Activated T-helper 2 cell treated with anti-CD3 and anti-CD28 coated beads, Interferon-gamma antibody, Interleukin-2, Interleukin-4, amounts not matched to agents 10 μg/mL and 5 μg/mL and 100 μg/mL, durations not matched to agents 14 hours and 24 hours and 36 hours (primary cell): Measurements from ENCODE around the gene LRIG1. TPM values are rescaled to one million over a fixed set of nuclear protein-coding genes. Genes with fewer than 3 reads are reported as not detected.

Experiments used
- DNase-seq: peaks from one replicate; pipeline ENCODE4 v3.0.0; 2021; ENCODE audit warnings: low spot score
- H3K27ac Mint-ChIP-seq: one replicate; pipeline ENCODE4 v1.8.0; 2021; ENCODE audit warnings: mixed read lengths
- H3K27me3 Mint-ChIP-seq: one replicate; pipeline ENCODE4 v1.8.0; 2021; ENCODE audit warnings: low read depth, mixed read lengths
- H3K36me3 Mint-ChIP-seq: one replicate; pipeline ENCODE4 v1.8.0; 2021; ENCODE audit warnings: low read depth, mixed read lengths
- H3K4me1 Mint-ChIP-seq: one replicate; pipeline ENCODE4 v1.8.0; 2021; ENCODE audit warnings: low read depth, mixed read lengths
- H3K4me3 Mint-ChIP-seq: one replicate; pipeline ENCODE4 v1.8.0; 2021; ENCODE audit warnings: low read depth, mild to moderate bottlenecking, moderate library complexity, mixed read lengths
- H3K9me3 Mint-ChIP-seq: one replicate; pipeline ENCODE4 v1.8.0; 2021; ENCODE audit warnings: mixed read lengths
- intact Hi-C: fragments of 100-400 bp; cut with micrococcal nuclease; formaldehyde crosslinking; loops from one replicate; pipeline ENCODE4 v1.15.1; 2023
- total RNA-seq: library from RNA; stranded (reverse); gene quantifications from 2 replicates; pipeline ENCODE4 v1.2.3, GENCODE V29; 2022

The LRIG1 gene
- total RNA-seq, 1 donor from 2014 or later = 42.5 TPM

GRCh38 chr3:66394753-66395249, 106.0 kb downstream of the LRIG1 start:
- DNase-seq = no peak
- Mint-ChIP-seq H3K4me1 (peaks cover 18% of the 10 kb centered on the region), H3K27me3 (no peaks in the 10 kb centered on the region), H3K9me3 (no peaks in the 10 kb centered on the region), H3K36me3 (peaks cover 86% of the 10 kb centered on the region), H3K4me3 (no peak overlapping the region), H3K27ac (peak overlapping the region; percentile 38)
- intact Hi-C loops = loop anchor here (5.0 kb wide), 1 partner anchor 118 kb away; no protein-coding TSS in a partner anchor

- H3K9me3 Mint-ChIP-seq = no peaks in the 10 kb centered on the region
- H3K4me3 Mint-ChIP-seq = peak overlapping the region; percentile 10
- H3K27me3 Mint-ChIP-seq = no peaks in the 10 kb centered on the region
- peak overlapping the region; percentile 74 for H3K27ac Mint-ChIP-seq
- H3K36me3 Mint-ChIP-seq = peaks cover 90% of the 10 kb centered on the region
- peaks cover 19% of the 10 kb centered on the region for H3K4me1 Mint-ChIP-seq
- intact Hi-C loops = loop anchor here (5.0 kb wide), 1 partner anchor 117 kb away; no protein-coding TSS in a partner anchor
- DNase-seq = peak; percentile 37
These were observed 106.6 kb downstream of the LRIG1 start for GRCh38 chr3:66394019-66394752.

GRCh38 chr3:66393333-66394005, 107.4 kb downstream of the LRIG1 start:
- no peak overlapping the region for H3K4me3 Mint-ChIP-seq
- intact Hi-C loops = loop anchor here (5.0 kb wide), 1 partner anchor 116 kb away; no protein-coding TSS in a partner anchor
- peaks cover 91% of the 10 kb centered on the region for H3K36me3 Mint-ChIP-seq

GRCh38 chr3:66392966-66393332, 107.9 kb downstream of the LRIG1 start:
- H3K27ac Mint-ChIP-seq = no peak overlapping the region
- no peaks in the 10 kb centered on the region for H3K9me3 Mint-ChIP-seq
- H3K4me1 Mint-ChIP-seq = peaks cover 23% of the 10 kb centered on the region
- H3K27me3 Mint-ChIP-seq = no peaks in the 10 kb centered on the region
- intact Hi-C loops = loop anchor here (5.0 kb wide), 1 partner anchor 116 kb away; no protein-coding TSS in a partner anchor
- DNase-seq = no peak
- no peak overlapping the region for H3K4me3 Mint-ChIP-seq
- H3K36me3 Mint-ChIP-seq = peaks cover 91% of the 10 kb centered on the region

More at GRCh38 chr3:66393333-66394005, 107.4 kb downstream of the LRIG1 start:
- Mint-ChIP-seq H3K27ac (peak overlapping the region; percentile 74), H3K9me3 (no peaks in the 10 kb centered on the region), H3K4me1 (peaks cover 19% of the 10 kb centered on the region), H3K27me3 (no peaks in the 10 kb centered on the region)
- no peak for DNase-seq

GRCh38 chr3:66392512-66392911, 108.3 kb downstream of the LRIG1 start:
- Mint-ChIP-seq H3K36me3 (peaks cover 87% of the 10 kb centered on the region), H3K4me3 (no peak overlapping the region), H3K4me1 (peaks cover 23% of the 10 kb centered on the region), H3K9me3 (no peaks in the 10 kb centered on the region), H3K27me3 (no peaks in the 10 kb centered on the region), H3K27ac (no peak overlapping the region)
- intact Hi-C loops = loop anchor here (5.0 kb wide), 1 partner anchor 115 kb away; no protein-coding TSS in a partner anchor
- no peak for DNase-seq

- peaks cover 21% of the 10 kb centered on the region for H3K4me1 Mint-ChIP-seq
- H3K9me3 Mint-ChIP-seq = no peaks in the 10 kb centered on the region
- no peak for DNase-seq
- H3K27ac Mint-ChIP-seq = no peak overlapping the region
- H3K4me3 Mint-ChIP-seq = no peak overlapping the region
- intact Hi-C loops = loop anchor here (5.0 kb wide), 1 partner anchor 113 kb away; no protein-coding TSS in a partner anchor
- H3K27me3 Mint-ChIP-seq = no peaks in the 10 kb centered on the region
- H3K36me3 Mint-ChIP-seq = peaks cover 92% of the 10 kb centered on the region
These were observed 110.8 kb downstream of the LRIG1 start for GRCh38 chr3:66390013-66390412.

GRCh38 chr3:66386925-66387650, 113.7 kb downstream of the LRIG1 start:
- intact Hi-C loops = no loop called here
- Mint-ChIP-seq H3K4me3 (no peak overlapping the region), H3K4me1 (peaks cover 5% of the 10 kb centered on the region), H3K36me3 (peaks cover 92% of the 10 kb centered on the region), H3K27ac (peak overlapping the region; percentile 42), H3K27me3 (no peaks in the 10 kb centered on the region), H3K9me3 (no peaks in the 10 kb centered on the region)
- no peak for DNase-seq

GRCh38 chr3:66386011-66386924, 114.6 kb downstream of the LRIG1 start:
- H3K4me1 Mint-ChIP-seq = peaks cover 5% of the 10 kb centered on the region
- intact Hi-C loops = no loop called here
- peaks cover 91% of the 10 kb centered on the region for H3K36me3 Mint-ChIP-seq
- no peak overlapping the region for H3K27ac Mint-ChIP-seq
- DNase-seq = no peak
- no peak overlapping the region for H3K4me3 Mint-ChIP-seq
- H3K27me3 Mint-ChIP-seq = no peaks in the 10 kb centered on the region
- H3K9me3 Mint-ChIP-seq = no peaks in the 10 kb centered on the region

- Mint-ChIP-seq H3K36me3 (peaks cover 92% of the 10 kb centered on the region), H3K9me3 (no peaks in the 10 kb centered on the region), H3K27me3 (no peaks in the 10 kb centered on the region)
These were observed 115.8 kb downstream of the LRIG1 start for GRCh38 chr3:66385066-66385465.

GRCh38 chr3:66383998-66384745, 116.7 kb downstream of the LRIG1 start:
- intact Hi-C loops = no loop called here
- H3K36me3 Mint-ChIP-seq = peaks cover 92% of the 10 kb centered on the region
- H3K4me1 Mint-ChIP-seq = peaks cover 7% of the 10 kb centered on the region
- no peak for DNase-seq
- H3K4me3 Mint-ChIP-seq = no peak overlapping the region
- H3K27ac Mint-ChIP-seq = no peak overlapping the region
- no peaks in the 10 kb centered on the region for H3K9me3 Mint-ChIP-seq
- no peaks in the 10 kb centered on the region for H3K27me3 Mint-ChIP-seq

More at GRCh38 chr3:66385066-66385465, 115.8 kb downstream of the LRIG1 start:
- H3K27ac Mint-ChIP-seq = no peak overlapping the region
- intact Hi-C loops = no loop called here
- DNase-seq = no peak
- peaks cover 5% of the 10 kb centered on the region for H3K4me1 Mint-ChIP-seq
- no peak overlapping the region for H3K4me3 Mint-ChIP-seq

- Mint-ChIP-seq H3K27me3 (no peaks in the 10 kb centered on the region), H3K27ac (no peak overlapping the region), H3K9me3 (no peaks in the 10 kb centered on the region), H3K36me3 (peaks cover 91% of the 10 kb centered on the region), H3K4me1 (peaks cover 12% of the 10 kb centered on the region), H3K4me3 (no peak overlapping the region)
- DNase-seq = no peak
- intact Hi-C loops = no loop called here
These were observed 117.8 kb downstream of the LRIG1 start for GRCh38 chr3:66383023-66383422.
